Fibroblast of lung (primary cell): ENCODE measurements around the gene COPS6. TPM values are rescaled to one million over a fixed set of nuclear protein-coding genes. Genes with fewer than 3 reads are reported as not detected.

ENCODE experiments used
- DNase-seq, 2 donors: peaks; one replicate each; pipeline versions ENCODE4 v3.0.0 to v3.0.0-alpha.2; 2010; ENCODE audit warnings: low read depth in 2 of 2
- H2AFZ ChIP-seq: 2 replicates; pipeline ENCODE4 v1.5.1; 2012; ENCODE audit warnings: low read length, control low read depth, inconsistent platforms
- H3K27ac ChIP-seq: 2 replicates; pipeline ENCODE4 v1.5.1; 2011; ENCODE audit warnings: low read length, control low read depth; ENCODE audit not compliant: insufficient read depth
- H3K27me3 ChIP-seq: 2 replicates; pipeline ENCODE4 v1.5.1; 2011; ENCODE audit warnings: mild to moderate bottlenecking, low read length; ENCODE audit not compliant: control insufficient read depth, insufficient read depth
- H3K36me3 ChIP-seq: 2 replicates; pipeline ENCODE4 v1.5.1; 2011; ENCODE audit warnings: low read length; ENCODE audit not compliant: control insufficient read depth, insufficient read depth
- H3K4me1 ChIP-seq: 2 replicates; pipeline ENCODE4 v1.5.1; 2011; ENCODE audit warnings: low read length; ENCODE audit not compliant: control insufficient read depth, insufficient read depth; ENCODE audit errors: extremely low read depth
- H3K4me2 ChIP-seq: 2 replicates; pipeline ENCODE4 v1.5.1; 2011; ENCODE audit warnings: low read length, control low read depth; ENCODE audit not compliant: insufficient read depth; ENCODE audit errors: extremely low read depth
- H3K4me3 ChIP-seq, 4 experiments: fragments of 200-600 bp in 1 of 4; sonication (generic) in 1 of 4; replicated peaks in 1 of 4; 2 replicates each; pipeline ENCODE4 v1.5.1; 2011 to 2016; ENCODE audit warnings: low read length in 4 of 4, low read depth in 3 of 4, mild to moderate bottlenecking in 3 of 4, control low read depth in 2 of 4, inconsistent platforms in 1 of 4, mixed read lengths in 1 of 4; ENCODE audit not compliant: insufficient read depth in 1 of 4; ENCODE audit errors: control extremely low read depth in 1 of 4
- H3K79me2 ChIP-seq: 2 replicates; pipeline ENCODE4 v1.5.1; 2012; ENCODE audit warnings: mild to moderate bottlenecking, low read length, inconsistent platforms; ENCODE audit not compliant: control insufficient read depth, insufficient read depth
- H3K9ac ChIP-seq: 2 replicates; pipeline ENCODE4 v1.5.1; 2011; ENCODE audit warnings: mild to moderate bottlenecking, low read length, control low read depth; ENCODE audit not compliant: insufficient read depth
- H3K9me3 ChIP-seq: 2 replicates; pipeline ENCODE4 v1.5.1; 2012; ENCODE audit warnings: low read depth, low read length; ENCODE audit not compliant: control insufficient read depth, insufficient read depth
- H4K20me1 ChIP-seq: 2 replicates; pipeline ENCODE4 v1.5.1; 2011; ENCODE audit warnings: low read length; ENCODE audit not compliant: control insufficient read depth, insufficient read depth; ENCODE audit errors: extremely low read depth
- CTCF ChIP-seq, 2 donors: IDR thresholded peaks in 1 of 2; conservative IDR thresholded peaks in 1 of 2; 1 replicate in 1 of 2; 2 replicates in 1 of 2; pipeline ENCODE4 v1.5.1; 2011 to 2012; ENCODE audit warnings: low read length in 2 of 2, control low read depth in 1 of 2, inconsistent platforms in 1 of 2, low read depth in 1 of 2, mild to moderate bottlenecking in 1 of 2
- EZH2 ChIP-seq: IDR thresholded peaks from 2 replicates; pipeline ENCODE4 v1.5.1; 2012; ENCODE audit warnings: low read length, control low read depth, mild to moderate bottlenecking; ENCODE audit errors: missing control alignments
- polyA plus RNA-seq, 2 donors: library from polyadenylated mRNA; depleted of rRNA in 1 of 2; stranded (reverse) in 1 of 2; unstranded in 1 of 2; fragments of >200 nt; gene quantifications; 2 replicates each; pipeline ENCODE4 v1.2.1, GENCODE V29; 2011 to 2012; ENCODE audit warnings: missing spikeins in 1 of 2
- total RNA-seq: library from RNA; depleted of rRNA; stranded (reverse); fragments of >200 nt; gene quantifications from 2 replicates; pipeline ENCODE4 v1.2.1, GENCODE V29; 2014

Gene COPS6
- total and polyA plus RNA-seq, 2 donors (not counting 1 experiment from before 2014, with no cell fraction given), result 71.0 to 188 TPM

GRCh38 chr7:100064162-100064561, 24.6 kb upstream of the COPS6 start:
- Histone ChIP-seq H3K36me3 (peaks cover 6% of the 10 kb centered on the region), H3K4me1 (peaks cover 6% of the 10 kb centered on the region), H3K9ac (no peak overlapping the region), H3K27ac (no peak overlapping the region), H3K27me3 (no peaks in the 10 kb centered on the region), H3K4me2 (no peak overlapping the region), H2AFZ (no peak overlapping the region), H3K79me2 (no peaks in the 10 kb centered on the region), H4K20me1 (no peaks in the 10 kb centered on the region), H3K9me3 (no peaks in the 10 kb centered on the region), H3K4me3 (no peak overlapping the region)
- no peak for DNase-seq
- TF ChIP-seq EZH2, result no peak
- TF ChIP-seq CTCF (conservative IDR thresholded peaks at IDR 0.05 in 1 of 2, IDR thresholded peaks at IDR 0.05 in 1 of 2; ENCODE audit: low read depth in 1 of 2, low read length in 2 of 2), result no peak

DNA sequence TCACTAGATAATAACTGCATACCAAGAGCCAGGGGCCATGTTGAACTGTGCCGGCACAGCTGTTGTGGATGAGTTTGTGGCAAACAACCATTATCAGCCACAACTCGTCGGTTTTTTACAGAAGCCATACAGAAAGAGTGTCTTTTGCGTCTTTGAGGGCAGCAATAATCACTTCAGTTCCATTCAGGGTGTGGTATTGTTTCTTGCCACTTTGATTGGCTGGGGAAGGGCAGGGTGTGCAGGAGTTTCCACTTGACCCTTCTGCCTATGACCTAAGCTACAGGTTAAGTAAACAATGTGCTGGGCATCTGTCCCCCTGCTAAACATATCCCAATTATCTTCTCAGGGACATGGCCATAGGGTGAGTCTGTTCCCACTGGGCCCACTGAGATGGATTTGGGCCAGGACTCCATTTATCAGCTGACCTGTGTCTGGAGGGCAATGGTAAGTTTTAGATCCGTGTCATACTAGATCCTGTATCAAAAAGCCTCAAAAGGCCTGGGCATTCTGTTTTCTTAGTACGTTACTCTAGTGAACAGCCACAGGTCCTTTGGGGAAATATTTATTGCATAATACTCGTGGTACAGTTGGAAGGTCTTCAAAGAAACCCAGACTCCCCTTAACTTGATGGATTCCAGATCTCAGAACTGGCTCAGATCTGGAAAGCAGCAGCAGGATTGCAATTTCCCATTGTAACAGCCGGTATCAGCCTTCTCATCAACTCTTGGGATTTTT, 23.1 kb upstream of the COPS6 start:
- peak; percentile 66 to 91 for DNase-seq
- no peaks in the 10 kb centered on the region for H3K9me3 ChIP-seq
- H4K20me1 ChIP-seq, result no peaks in the 10 kb centered on the region
- peaks cover 6% of the 10 kb centered on the region for H3K4me1 ChIP-seq
- peak overlapping the region; percentile 32 for H3K27ac ChIP-seq
- no peak overlapping the region for H3K4me3 ChIP-seq
- H3K4me2 ChIP-seq, result peak overlapping the region; percentile 21
- H2AFZ ChIP-seq, result no peak overlapping the region
- no peaks in the 10 kb centered on the region for H3K27me3 ChIP-seq
- no peak overlapping the region for H3K9ac ChIP-seq
- peaks cover 9% of the 10 kb centered on the region for H3K36me3 ChIP-seq
- no peaks in the 10 kb centered on the region for H3K79me2 ChIP-seq
- no peak for TF ChIP-seq CTCF (conservative IDR thresholded peaks at IDR 0.05 in 1 of 2, IDR thresholded peaks at IDR 0.05 in 1 of 2; ENCODE audit: low read depth in 1 of 2, low read length in 2 of 2)
- TF ChIP-seq EZH2, result no peak

- H2AFZ ChIP-seq, result no peak overlapping the region
- H3K4me3 ChIP-seq, result no peak overlapping the region
- peaks cover 18% of the 10 kb centered on the region for H3K36me3 ChIP-seq
- no peak for DNase-seq
- no peaks in the 10 kb centered on the region for H4K20me1 ChIP-seq
- H3K79me2 ChIP-seq, result no peaks in the 10 kb centered on the region
- H3K9me3 ChIP-seq, result peaks cover 10% of the 10 kb centered on the region
- H3K9ac ChIP-seq, result no peak overlapping the region
- no peak overlapping the region for H3K27ac ChIP-seq
- H3K4me1 ChIP-seq, result peaks cover 6% of the 10 kb centered on the region
- H3K4me2 ChIP-seq, result no peak overlapping the region
- TF ChIP-seq CTCF (conservative IDR thresholded peaks at IDR 0.05 in 1 of 2, IDR thresholded peaks at IDR 0.05 in 1 of 2; ENCODE audit: low read depth in 1 of 2, low read length in 2 of 2), result no peak
- TF ChIP-seq EZH2, result no peak
- H3K27me3 ChIP-seq, result no peaks in the 10 kb centered on the region
These were observed 21.8 kb upstream of the COPS6 start for GRCh38 chr7:100066953-100067352.
